GM21367 (cell line): ENCODE data around the gene KHNYN.
A peak's percentile ranks its signal among the peaks of the same experiment; 100 is the strongest.

ENCODE experiments used
- ATAC-seq: cut with Tn5 transposase; IDR thresholded peaks from one replicate; pipeline ENCODE4 v1.9.1; 2021; ENCODE audit not compliant: unreplicated experiment

Gene KHNYN

GRCh38 chr14:24422261-24422660, 7.5 kb upstream of the KHNYN start:
- ATAC-seq = no peak

GRCh38 chr14:24422694-24423601, 6.8 kb upstream of the KHNYN start:
- ATAC-seq = no peak

DNA sequence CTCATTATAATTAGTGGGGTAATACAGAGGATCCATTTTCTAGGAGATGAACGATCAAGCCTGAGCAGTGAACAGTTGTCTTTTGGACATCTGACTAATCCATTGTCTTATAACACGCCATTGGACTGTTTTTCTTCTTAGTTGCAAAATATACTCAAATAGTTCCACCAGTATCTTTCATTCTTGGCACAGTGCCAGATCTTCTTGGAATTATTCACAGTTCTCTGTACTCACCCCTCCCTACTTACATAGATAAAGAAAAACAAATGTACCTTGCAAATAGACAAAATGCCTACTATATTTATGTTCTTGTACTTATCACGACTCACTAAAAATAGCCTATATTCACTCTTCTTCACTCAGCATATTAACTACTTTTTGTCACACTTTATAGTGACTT, 4.0 kb upstream of the KHNYN start:
- ATAC-seq = no peak

DNA sequence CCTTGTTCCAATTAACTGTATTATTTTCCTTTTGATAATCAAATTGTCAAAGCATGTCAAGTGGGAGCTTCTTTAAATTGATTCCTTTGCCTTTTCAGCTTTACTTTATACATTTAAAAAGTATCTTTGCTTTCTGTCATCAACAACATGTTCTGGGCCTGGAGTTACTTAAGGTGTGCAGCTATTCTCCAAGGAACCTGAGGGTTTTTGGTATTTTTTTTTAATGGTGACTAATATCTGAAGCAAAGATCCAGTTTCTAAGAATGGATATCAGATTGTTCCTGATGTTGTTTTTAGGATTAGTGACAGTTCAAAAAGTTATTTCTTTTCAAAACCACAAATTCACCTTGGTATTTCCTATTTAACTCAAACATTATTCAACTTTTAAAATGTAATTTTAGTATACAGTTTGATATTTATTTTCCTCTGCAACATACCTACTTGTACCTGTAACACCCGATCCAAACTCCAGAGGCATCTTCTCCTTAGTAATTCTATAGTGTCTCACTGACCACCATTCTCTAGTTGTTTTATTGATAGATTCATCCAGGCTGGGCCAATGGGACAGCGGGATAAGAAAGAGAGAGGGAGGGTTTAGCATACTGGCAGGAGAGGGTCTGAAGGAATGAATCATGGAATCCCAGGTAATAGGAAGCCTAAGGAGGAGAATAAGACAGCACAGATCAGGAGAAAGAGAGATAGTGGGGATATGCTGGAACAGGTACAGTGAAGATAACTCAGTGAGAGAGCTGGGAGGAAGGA, 3.4 kb upstream of the KHNYN start:
- ATAC-seq = no peak

DNA sequence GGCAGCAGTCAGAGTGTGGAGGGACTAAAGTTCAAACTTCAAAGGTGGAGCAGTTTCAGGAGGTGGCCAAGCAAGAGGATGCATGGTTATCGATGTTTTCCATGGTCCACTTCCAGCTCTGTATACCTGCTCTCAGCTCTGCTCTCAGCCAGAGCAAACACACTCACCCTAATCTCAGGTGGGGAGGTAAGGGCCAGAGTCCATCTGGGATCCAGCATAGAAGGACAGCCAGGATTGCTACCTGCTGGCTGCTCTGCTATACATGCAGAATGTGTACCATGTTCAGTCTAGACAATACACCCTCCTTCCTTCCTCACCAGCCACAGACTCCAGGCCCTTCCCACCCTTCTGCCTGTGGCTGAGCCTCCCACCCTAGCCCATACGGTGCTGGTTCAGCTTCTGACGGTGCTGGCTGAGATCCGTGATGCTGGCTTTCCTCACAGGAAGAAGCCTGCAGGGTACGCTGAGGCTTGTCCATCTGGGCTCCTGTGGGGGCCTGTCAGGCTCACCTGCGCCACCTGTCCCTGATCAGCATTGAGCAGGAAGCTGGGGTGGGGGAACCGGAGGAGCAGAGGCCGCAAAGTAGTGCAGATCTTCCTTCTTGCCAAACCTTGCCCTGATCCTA, 2.7 kb upstream of the KHNYN start:
- no peak for ATAC-seq

GRCh38 chr14:24427537-24428508, 1.9 kb upstream of the KHNYN start:
- no peak for ATAC-seq

DNA sequence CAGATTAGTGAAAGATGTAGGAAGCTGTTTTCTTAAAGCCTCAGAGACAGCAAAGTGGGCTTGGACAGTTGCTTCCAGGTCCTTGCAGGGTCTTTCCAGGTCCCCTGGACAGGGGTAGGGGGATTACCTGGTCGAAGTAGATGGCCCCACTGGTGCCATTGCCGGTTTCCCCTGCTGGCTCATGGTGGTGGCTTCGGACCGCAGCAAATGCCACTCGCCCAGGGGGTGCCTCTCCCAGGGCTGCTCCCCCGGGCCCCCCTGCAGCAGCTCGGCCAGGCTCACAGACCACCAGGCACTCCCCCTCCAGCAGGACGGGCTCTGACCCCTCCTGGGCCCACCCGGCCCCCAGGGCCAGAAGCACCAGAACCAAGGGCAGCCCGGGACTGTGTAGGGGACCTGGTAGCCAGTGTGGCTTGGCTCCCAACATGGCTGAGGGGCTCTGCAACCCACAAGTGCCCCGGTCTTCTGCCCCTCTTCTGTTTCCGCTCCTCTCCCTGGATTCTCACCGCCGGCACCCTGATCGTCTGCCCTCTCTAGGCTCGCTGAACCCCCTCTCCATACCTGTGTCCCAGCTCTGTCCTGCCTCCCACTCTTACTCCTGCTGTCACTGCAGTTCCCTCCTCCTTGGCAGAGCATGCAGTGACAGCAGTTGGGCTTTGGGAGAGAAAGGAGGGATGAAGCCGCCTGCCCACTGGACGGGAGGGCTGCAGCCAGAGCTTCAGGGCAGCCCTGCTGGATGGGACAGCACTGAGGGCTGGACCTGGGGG, 943 bp upstream of the KHNYN start:
- ATAC-seq = no peak

GRCh38 chr14:24430143-24430681, 458 bp downstream of the KHNYN start:
- peak; percentile 42 for ATAC-seq

GRCh38 chr14:24430682-24431568, 1.2 kb downstream of the KHNYN start:
- ATAC-seq = no peak

GRCh38 chr14:24431569-24432258, 2.0 kb downstream of the KHNYN start:
- peak; percentile 50 for ATAC-seq

DNA sequence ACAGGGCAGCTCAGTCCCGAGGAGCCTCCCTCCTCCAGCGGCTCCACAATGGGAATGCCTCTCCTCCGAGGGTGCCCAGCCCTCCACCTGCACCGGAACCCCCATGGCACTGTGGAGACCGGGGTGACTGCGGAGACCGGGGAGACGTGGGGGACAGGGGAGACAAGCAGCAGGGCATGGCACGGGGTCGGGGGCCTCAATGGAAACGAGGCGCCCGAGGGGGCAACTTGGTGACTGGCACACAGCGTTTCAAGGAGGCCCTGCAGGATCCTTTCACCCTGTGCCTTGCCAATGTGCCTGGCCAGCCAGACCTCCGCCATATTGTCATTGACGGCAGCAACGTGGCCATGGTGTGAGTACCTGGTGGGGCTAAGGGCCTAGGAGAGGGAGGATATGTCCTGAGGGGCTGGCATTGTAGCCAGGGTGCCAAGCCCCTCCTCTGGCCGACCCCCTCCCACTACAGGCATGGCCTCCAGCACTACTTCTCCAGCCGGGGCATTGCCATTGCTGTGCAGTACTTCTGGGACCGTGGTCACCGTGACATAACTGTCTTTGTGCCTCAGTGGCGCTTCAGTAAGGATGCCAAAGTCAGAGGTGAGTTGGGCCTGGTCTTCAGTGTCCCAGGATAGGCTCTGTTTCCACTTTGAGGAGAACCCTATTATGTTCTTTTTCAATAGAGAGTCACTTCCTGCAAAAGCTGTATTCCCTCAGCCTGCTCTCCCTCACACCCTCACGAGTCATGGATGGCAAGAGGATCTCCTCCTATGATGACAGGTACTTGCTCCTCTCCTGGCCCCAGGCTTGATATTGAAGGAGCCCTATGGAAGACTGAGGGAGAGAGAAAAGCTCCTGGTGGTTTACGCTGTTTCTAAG, 2.7 kb downstream of the KHNYN start:
- ATAC-seq = no peak

DNA sequence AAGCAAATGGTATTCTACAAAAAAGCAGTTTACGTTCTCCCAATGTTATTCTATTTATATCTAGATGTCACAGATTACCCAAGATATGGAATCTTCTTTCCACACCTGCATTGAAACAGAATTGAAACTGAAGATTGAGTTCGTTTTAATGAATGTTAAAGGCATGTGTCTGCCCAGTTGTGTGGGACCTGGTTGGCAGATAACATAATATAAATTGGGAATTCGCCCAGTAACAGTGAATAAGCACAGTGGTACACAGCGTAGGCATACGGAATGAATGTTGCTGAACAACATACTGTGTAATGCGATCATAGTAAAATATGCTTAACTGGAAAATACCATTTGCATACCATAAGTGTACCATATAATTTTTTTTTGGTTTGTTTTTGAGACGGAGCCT, 4.3 kb downstream of the KHNYN start:
- no peak for ATAC-seq

GRCh38 chr14:24434676-24435075, 4.9 kb downstream of the KHNYN start:
- ATAC-seq = no peak

- ATAC-seq = no peak
Observed at GRCh38 chr14:24435192-24435810, 5.5 kb downstream of the KHNYN start.

DNA sequence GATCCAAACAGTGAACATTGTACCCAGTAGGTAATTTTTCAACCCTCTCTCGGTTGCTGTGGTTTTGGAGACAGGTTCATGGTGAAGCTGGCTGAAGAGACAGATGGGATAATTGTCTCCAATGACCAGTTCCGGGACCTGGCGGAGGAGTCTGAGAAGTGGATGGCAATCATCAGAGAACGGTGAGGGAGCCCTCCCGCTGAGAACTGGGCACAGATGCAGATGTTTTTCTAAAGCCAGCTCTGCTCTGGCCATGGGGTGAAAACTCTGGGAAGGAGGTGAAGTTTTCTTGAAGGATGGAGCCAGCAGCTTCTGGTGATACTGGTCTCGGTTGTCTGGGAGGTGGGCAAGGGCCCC, 6.2 kb downstream of the KHNYN start:
- no peak for ATAC-seq

- ATAC-seq = no peak
Observed at GRCh38 chr14:24436355-24437019, 6.7 kb downstream of the KHNYN start.
